Measurements from ENCODE around the gene CRACR2B. TPM values are rescaled to one million over a fixed set of nuclear protein-coding genes. Genes with fewer than 3 reads are reported as not detected.

CRACR2B gene
- total RNA-seq, 4 donors from 2014 or later = 7.1 to 19.7 (median 16.8) TPM

DNA sequence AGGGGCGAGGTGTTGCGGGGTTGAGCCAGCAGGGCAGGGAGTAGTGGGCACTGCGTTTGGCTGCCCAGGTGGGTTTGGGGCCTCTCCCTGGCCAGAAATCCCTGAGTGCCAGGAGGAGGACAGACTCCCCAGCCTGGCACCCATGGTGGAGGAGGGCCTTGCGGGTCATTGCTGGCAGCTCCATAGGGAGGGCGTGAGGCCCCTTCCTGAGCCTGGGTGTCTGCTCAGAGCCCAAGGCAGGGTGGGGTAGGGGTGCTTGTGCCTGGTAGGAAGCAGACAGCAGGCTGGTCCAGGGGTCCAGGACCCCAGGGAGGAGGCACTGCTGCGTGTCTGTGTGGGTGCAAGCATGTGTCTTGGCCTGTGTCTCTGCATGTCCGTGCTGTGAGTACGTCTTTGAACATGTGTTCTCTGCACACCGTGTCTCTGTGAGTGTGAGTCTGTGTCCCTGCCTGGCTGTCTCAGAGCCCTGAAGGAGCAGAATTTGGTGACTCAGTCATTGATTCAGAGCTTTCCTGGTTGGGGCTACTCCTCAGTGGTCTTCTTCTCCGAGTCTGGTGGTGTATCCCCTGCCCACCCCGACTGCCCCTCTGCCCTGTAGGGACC lies 18.9 kb downstream of the CRACR2B start:
- 64 to 68% methylated on average over 10 to 11 of the region's 11 CpGs for WGBS, 2 donors
- Histone ChIP-seq H3K4me3 (no peak overlapping the region), H3K4me1 (peaks cover 0 to 80% (median 50%) of the 10 kb centered on the region in 4 donors), H3K9me3 (no peaks in the 10 kb centered on the region), H3K27me3 (peaks cover 0 to 15% of the 10 kb centered on the region in 2 donors), H3K27ac (peak overlapping the region in 3 of 4 donors; percentile 93 to 98 (median 95)), H3K36me3 (peaks cover 0 to 13% (median 0%) of the 10 kb centered on the region in 3 donors)
- DNase-seq (ENCODE audit: low spot score in 2 of 2) = no peak
- no peak for TF ChIP-seq EP300 (IDR thresholded peaks at IDR 0.05)
- TF ChIP-seq POLR2A (IDR thresholded peaks at IDR 0.05) = no peak
- no peak for TF ChIP-seq CTCF (IDR thresholded peaks at IDR 0.05)

- Histone ChIP-seq H3K4me3 (no peak overlapping the region), H3K36me3 (peaks cover 0 to 18% (median 0%) of the 10 kb centered on the region in 3 donors), H3K27ac (no peak overlapping the region), H3K9me3 (no peaks in the 10 kb centered on the region), H3K4me1 (peaks cover 0 to 90% (median 48%) of the 10 kb centered on the region in 4 donors), H3K27me3 (peaks cover 0 to 15% of the 10 kb centered on the region in 2 donors)
- TF ChIP-seq CTCF (IDR thresholded peaks at IDR 0.05) (no peak), POLR2A (IDR thresholded peaks at IDR 0.05) (no peak), EP300 (IDR thresholded peaks at IDR 0.05) (no peak)
- no peak for DNase-seq (ENCODE audit: low spot score in 2 of 2)
- 80 to 91% methylated on average over 8 to 15 of the region's 18 CpGs for WGBS, 2 donors
Observed at GRCh38 chr11:847876-848275, 20.2 kb downstream of the CRACR2B start.

DNA sequence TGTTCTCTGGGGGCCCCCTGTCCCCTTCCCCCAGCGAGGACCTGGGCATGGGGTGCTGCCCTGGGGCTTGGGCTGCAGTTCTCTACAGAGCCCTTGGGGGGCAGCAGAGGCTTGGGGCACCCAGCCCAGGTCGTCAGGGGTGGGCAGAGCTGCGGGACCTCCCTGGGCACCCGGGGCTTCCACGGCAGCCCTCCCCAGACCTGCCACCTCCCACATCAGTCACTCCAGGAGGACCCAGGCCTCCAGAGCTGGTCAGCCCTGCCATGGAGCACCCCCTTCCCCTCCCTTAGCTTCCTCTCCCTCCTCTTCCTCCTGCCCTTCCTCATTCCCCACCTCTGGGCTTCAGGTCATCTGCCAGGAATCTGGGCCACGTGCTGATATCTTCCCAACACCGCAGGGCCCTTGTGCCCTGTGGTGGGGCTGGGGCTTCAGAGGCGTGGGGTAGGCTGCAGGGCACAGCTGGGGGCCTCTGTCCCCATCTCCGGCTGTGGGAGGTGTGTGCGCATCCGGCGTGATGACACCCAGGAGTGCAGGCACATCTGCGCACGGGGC lies 20.7 kb downstream of the CRACR2B start:
- H3K9me3 ChIP-seq = no peaks in the 10 kb centered on the region
- H3K36me3 ChIP-seq = peaks cover 0 to 18% (median 0%) of the 10 kb centered on the region in 3 donors
- DNase-seq (ENCODE audit: low spot score in 2 of 2) = no peak
- 30 to 32% methylated on average over 13 to 14 of the region's 14 CpGs for WGBS, 2 donors
- H3K4me3 ChIP-seq = peak overlapping the region in 1 of 4 donors; percentile 54
- TF ChIP-seq CTCF (IDR thresholded peaks at IDR 0.05) (peak; percentile 85 to 91 (median 88)), POLR2A (IDR thresholded peaks at IDR 0.05) (no peak), EP300 (IDR thresholded peaks at IDR 0.05) (no peak)
- peaks cover 0 to 15% of the 10 kb centered on the region in 2 donors for H3K27me3 ChIP-seq
- H3K4me1 ChIP-seq = peaks cover 0 to 95% (median 45%) of the 10 kb centered on the region in 4 donors
- H3K27ac ChIP-seq = peak overlapping the region in 1 of 4 donors; percentile 27

GRCh38 chr11:849104-849824 lies 21.5 kb downstream of the CRACR2B start:
- Histone ChIP-seq H3K27ac (peak overlapping the region in 1 of 4 donors; percentile 27), H3K9me3 (no peaks in the 10 kb centered on the region), H3K4me1 (peaks cover 0 to 97% (median 44%) of the 10 kb centered on the region in 4 donors), H3K36me3 (peaks cover 0 to 22% (median 0%) of the 10 kb centered on the region in 3 donors), H3K27me3 (peaks cover 0 to 15% of the 10 kb centered on the region in 2 donors), H3K4me3 (peak overlapping the region; percentile 13 to 54 (median 29))
- DNase-seq (ENCODE audit: low spot score in 2 of 2) = no peak
- WGBS, 2 donors = 17 to 30% methylated on average over 8 to 26 of the region's 71 CpGs
- TF ChIP-seq POLR2A (IDR thresholded peaks at IDR 0.05) = no peak

GRCh38 chr11:849951-850774 lies 22.4 kb downstream of the CRACR2B start:
- Histone ChIP-seq H3K9me3 (no peaks in the 10 kb centered on the region), H3K27ac (peak overlapping the region in 1 of 4 donors; percentile 2), H3K4me1 (peaks cover 0 to 97% (median 42%) of the 10 kb centered on the region in 4 donors), H3K27me3 (peaks cover 0 to 15% of the 10 kb centered on the region in 2 donors), H3K4me3 (peak overlapping the region in 3 of 4 donors; percentile 15 to 54 (median 16)), H3K36me3 (peaks cover 0 to 24% (median 0%) of the 10 kb centered on the region in 3 donors)
- no peak for DNase-seq (ENCODE audit: low spot score in 2 of 2)
- WGBS, 2 donors = 15 to 38% methylated on average over 42 to 47 of the region's 97 CpGs
- TF ChIP-seq CTCF (IDR thresholded peaks at IDR 0.05) = no peak
